Endothelial cell (in vitro differentiated cells): Measurements from ENCODE around the gene HYOU1. TPM values are rescaled to one million over a fixed set of nuclear protein-coding genes. Genes with fewer than 3 reads are reported as not detected.

ENCODE experiments used
- DNase-seq: peaks from one replicate; pipeline ENCODE4 v3.0.0; 2021; ENCODE audit warnings: low spot score
- H3K27ac Mint-ChIP-seq: one replicate; pipeline ENCODE4 v1.8.0; 2021; ENCODE audit warnings: mixed read lengths, inconsistent platforms; ENCODE audit not compliant: unreplicated experiment
- H3K27me3 Mint-ChIP-seq: one replicate; pipeline ENCODE4 v1.8.0; 2021; ENCODE audit warnings: mild to moderate bottlenecking, moderate library complexity, mixed read lengths, inconsistent platforms; ENCODE audit not compliant: unreplicated experiment
- H3K36me3 Mint-ChIP-seq: one replicate; pipeline ENCODE4 v1.8.0; 2021; ENCODE audit warnings: mild to moderate bottlenecking, low read depth, mixed read lengths, inconsistent platforms; ENCODE audit not compliant: unreplicated experiment
- H3K4me1 Mint-ChIP-seq: one replicate; pipeline ENCODE4 v1.8.0; 2021; ENCODE audit warnings: mild to moderate bottlenecking, mixed read lengths, inconsistent platforms; ENCODE audit not compliant: unreplicated experiment
- H3K4me3 Mint-ChIP-seq: one replicate; pipeline ENCODE4 v1.8.0; 2021; ENCODE audit warnings: mild to moderate bottlenecking, mixed read lengths, inconsistent platforms; ENCODE audit not compliant: unreplicated experiment
- H3K9me3 Mint-ChIP-seq: one replicate; pipeline ENCODE4 v1.8.0; 2021; ENCODE audit warnings: mixed read lengths, inconsistent platforms; ENCODE audit not compliant: unreplicated experiment
- CTCF ChIP-seq: fragments of 200-600 bp; sonication (generic); IDR thresholded peaks from one replicate; pipeline ENCODE4 v1.5.0; 2021; ENCODE audit warnings: antibody characterized with exemption; ENCODE audit not compliant: unreplicated experiment
- total RNA-seq: library from RNA; stranded (reverse); fragmentation: NEBNext Ultra II Directional; extraction: Animal tissue kit (Norgen Biotek cat#: 25700); gene quantifications from one replicate; pipeline ENCODE4 v1.2.1, GENCODE V29; 2021; ENCODE audit not compliant: unreplicated experiment

HYOU1 gene
- total RNA-seq, 1 donor from 2014 or later = 243 TPM

GRCh38 chr11:119056421-119056999 is 495 bp downstream of the HYOU1 start:
- Mint-ChIP-seq H3K27me3 (peaks cover 6% of the 10 kb centered on the region), H3K4me3 (peak overlapping the region; percentile 97), H3K36me3 (peaks cover 38% of the 10 kb centered on the region), H3K4me1 (peaks cover 17% of the 10 kb centered on the region), H3K27ac (no peak overlapping the region), H3K9me3 (no peaks in the 10 kb centered on the region)
- no peak for TF ChIP-seq CTCF
- peak; percentile 44 for DNase-seq

- Mint-ChIP-seq H3K36me3 (peaks cover 44% of the 10 kb centered on the region), H3K9me3 (no peaks in the 10 kb centered on the region), H3K27me3 (peaks cover 9% of the 10 kb centered on the region), H3K27ac (peak overlapping the region; percentile 39), H3K4me1 (peaks cover 17% of the 10 kb centered on the region), H3K4me3 (peak overlapping the region; percentile 92)
- TF ChIP-seq CTCF = no peak
- DNase-seq = no peak
Observed at GRCh38 chr11:119055901-119056300, 1.1 kb downstream of the HYOU1 start.

DNA sequence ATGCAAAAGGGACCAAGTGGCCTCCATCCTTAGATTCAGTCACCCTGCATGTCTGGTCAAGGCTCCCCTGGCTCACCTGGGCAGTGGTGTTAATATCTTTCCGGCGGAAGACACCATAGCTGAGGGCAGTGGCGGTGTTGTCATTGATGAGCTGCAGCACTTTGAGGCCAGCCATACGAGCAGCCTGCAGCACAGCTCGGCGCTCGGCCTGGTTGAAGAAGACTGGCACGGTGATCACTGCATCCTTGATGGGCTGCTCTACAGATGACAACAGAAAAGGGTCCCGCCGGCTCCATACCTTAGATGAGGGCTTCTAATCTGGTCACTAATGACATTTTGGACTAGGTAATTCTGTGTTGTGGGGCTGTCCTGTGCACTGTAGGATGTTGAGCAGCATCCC is 2.6 kb downstream of the HYOU1 start:
- Mint-ChIP-seq H3K4me1 (peaks cover 17% of the 10 kb centered on the region), H3K27me3 (peaks cover 10% of the 10 kb centered on the region), H3K36me3 (peaks cover 55% of the 10 kb centered on the region), H3K27ac (no peak overlapping the region), H3K9me3 (no peaks in the 10 kb centered on the region), H3K4me3 (peak overlapping the region; percentile 60)
- DNase-seq = no peak
- TF ChIP-seq CTCF = no peak

DNA sequence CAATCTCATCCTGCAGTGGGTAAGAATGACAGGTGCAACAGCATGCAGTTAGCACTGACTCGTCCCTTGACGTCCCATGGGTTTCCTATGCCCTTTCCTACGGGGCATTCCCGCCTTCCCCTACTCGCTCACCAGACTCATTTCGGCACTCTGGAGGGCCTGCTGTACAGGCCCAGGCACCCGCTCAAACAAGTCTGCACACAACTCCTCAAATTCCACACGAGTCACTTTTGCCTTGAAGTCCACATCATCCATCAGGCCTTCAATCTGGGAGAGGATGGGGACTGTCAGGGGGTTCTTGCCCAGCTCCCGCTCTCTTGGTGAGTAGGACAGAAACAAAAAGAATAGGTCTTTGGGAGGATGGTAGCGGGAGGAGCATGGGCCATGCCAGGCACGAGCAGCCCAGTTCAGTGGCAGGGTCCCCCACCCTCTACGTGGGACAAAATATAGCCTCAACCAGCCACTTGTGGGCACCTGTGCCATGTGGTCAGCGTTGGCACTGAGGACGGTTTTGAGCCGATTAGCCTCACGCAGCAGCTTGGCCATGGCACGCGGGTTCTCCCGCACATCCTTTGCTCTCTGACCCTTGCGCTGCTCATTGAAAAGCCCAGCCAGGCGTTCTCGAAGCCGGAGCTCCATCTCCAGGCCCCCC is 4.7 kb downstream of the HYOU1 start:
- H3K4me3 Mint-ChIP-seq = peak overlapping the region; percentile 79
- peaks cover 66% of the 10 kb centered on the region for H3K36me3 Mint-ChIP-seq
- TF ChIP-seq CTCF = no peak
- no peak overlapping the region for H3K27ac Mint-ChIP-seq
- H3K4me1 Mint-ChIP-seq = peaks cover 8% of the 10 kb centered on the region
- no peak for DNase-seq
- peaks cover 11% of the 10 kb centered on the region for H3K27me3 Mint-ChIP-seq
- H3K9me3 Mint-ChIP-seq = no peaks in the 10 kb centered on the region

GRCh38 chr11:119051440-119052162 is 5.4 kb downstream of the HYOU1 start:
- Mint-ChIP-seq H3K27ac (no peak overlapping the region), H3K27me3 (peaks cover 12% of the 10 kb centered on the region), H3K9me3 (no peaks in the 10 kb centered on the region), H3K4me1 (peaks cover 8% of the 10 kb centered on the region), H3K36me3 (peaks cover 70% of the 10 kb centered on the region), H3K4me3 (no peak overlapping the region)
- no peak for DNase-seq
- no peak for TF ChIP-seq CTCF
